LHCN-M2 (cell line): ENCODE measurements around the gene SIM1. TPM values are rescaled to one million over a fixed set of nuclear protein-coding genes. Genes with fewer than 3 reads are reported as not detected.

ENCODE experiments used
- DNase-seq: peaks from one replicate; pipeline ENCODE4 v3.0.0-alpha.2; 2012; ENCODE audit warnings: low read depth
- total RNA-seq: library from RNA; depleted of rRNA; stranded (reverse); fragments of >200 nt; gene quantifications from 2 replicates; pipeline ENCODE4 v1.2.3, GENCODE V29; 2014

SIM1 gene
- total RNA-seq, 1 experiment from 2014 or later = 4.7 TPM

DNA sequence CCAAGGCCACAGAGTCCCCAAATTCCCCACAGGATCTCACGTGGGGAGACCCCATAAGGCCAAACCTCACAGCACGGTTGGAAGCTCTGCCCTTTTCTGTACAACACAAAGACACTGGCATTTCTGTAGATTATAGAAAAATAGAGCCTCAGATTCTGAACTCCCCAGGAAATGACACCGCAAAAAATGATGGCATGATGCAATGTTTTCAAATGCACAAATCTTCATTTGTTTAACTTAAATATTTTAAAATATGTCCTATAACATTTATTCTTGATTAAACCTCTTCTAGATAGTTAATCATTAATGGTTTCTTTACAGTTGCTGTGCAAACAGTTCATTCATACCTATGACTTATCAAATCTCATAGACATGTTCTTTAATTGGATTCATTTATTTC lies 33.8 kb downstream of the SIM1 start:
- no peak for DNase-seq

DNA sequence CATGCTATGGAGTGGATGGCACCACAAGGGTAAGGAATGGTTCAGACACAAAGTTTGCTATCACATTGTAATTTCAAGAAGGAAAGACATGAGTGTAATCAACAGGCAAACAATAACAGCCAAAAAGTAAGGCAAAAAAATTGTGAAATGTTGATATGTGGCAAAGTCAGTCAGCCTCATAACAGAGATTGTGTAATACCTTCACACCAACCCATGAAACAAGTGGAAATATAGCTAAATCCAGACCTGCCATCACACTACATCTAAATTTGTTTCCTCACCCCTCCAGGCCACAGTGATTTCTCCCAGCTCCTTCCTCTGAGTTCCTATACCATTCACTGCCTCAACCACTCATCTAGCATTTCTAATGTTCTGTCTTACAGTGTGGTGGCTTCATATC lies 37.3 kb downstream of the SIM1 start:
- DNase-seq = peak; percentile 12

DNA sequence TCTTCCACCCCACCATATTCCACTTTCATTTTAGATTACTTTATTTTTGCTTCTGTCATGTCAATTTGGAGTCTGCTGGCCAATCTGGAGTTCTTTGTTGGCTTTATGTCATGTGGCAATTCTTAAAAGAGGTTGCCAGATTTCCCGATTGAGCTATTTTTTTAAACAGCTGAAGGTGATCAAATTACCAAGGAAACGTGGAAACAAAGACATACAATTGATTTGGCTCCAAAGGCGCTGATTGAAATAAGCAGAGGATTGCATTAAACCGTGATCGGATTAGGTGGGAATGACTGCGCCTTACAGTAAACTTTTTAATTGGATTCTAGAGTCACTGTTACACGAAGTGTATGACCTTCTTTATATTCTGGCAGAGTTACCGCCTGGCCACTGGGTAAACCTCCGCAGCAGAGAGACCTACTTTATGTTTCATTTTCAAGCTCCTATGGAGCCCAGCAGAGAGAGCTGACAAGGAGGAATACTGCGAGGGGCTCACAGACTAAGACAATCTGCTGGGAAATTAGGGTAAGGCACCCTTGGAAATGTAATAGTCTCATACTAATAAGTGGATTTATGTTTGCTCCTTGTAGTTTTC lies 37.9 kb downstream of the SIM1 start:
- DNase-seq = peak; percentile 74

DNA sequence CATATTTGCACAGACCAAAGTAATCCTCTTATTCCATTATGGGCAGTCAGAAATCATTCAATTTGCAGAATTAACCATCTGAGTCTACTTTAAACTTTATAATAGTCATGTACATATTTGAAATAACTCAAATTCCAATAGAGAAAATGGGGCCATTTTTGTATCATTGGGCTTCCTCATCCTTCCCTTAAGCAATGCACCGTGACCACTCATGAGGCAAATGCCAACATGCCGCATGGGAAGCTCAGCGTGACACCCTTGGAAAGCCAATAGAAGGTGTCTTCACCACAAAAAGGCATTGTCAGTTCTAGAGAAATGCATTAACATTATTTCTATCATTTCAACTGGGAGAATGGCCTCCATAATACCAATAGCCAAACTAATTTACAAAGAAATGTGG lies 38.5 kb downstream of the SIM1 start:
- peak; percentile 19 for DNase-seq

DNA sequence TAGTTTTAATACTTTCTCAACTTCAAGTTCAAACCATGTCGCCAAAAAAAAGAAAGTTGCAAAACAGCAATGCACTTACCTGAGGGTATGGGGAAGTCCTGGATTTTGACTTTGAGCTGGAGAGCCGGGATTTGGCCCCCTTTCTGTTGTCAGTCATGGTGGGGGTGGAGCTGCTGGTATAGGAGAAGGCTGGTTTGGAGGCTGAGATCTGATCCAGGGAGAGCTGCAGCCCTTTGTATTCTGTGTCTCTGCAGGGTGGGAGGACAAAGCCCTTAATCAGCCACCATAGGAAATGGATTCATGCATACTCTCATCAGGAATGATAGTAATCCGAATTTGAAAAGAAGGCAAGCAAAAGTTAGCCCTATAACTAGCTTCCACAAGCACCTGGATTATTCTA lies 44.0 kb downstream of the SIM1 start:
- no peak for DNase-seq

DNA sequence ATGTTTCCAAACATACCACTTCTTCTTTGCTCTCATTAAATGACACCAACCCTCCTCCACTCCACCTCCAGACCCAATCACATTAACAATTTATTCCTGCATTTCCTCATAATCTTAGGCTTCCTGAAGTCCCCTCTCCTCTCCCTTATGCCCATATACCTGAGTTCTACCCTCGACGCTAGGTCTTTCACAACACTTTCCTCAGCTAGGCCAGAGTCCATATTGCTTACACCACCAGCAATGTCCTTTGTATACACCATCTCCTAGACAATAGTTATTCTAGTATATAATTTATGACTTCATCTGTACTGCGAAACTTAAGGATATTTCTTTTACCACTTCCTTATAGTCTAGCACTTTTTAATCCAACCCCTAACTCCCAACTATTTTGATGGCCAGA lies 47.7 kb downstream of the SIM1 start:
- DNase-seq = no peak

DNA sequence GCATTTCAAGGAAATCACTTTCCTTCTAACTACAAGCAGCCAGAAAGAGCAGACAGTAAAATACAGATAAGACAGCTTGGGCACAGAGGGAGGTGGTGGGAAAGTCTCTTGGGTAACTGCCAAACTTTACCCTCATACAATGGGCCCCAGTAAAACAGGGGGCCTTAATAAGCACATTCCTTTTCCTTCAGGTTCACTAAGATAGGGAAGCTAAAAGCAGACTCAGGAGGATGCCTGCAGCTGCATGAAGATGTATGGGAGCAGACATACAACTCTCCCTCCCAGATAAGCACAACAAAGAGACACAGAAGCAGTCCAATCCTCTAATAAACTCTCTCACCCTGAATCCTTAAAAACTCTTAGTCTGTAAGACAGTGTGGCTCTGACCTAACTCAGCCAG lies 49.0 kb downstream of the SIM1 start:
- no peak for DNase-seq

DNA sequence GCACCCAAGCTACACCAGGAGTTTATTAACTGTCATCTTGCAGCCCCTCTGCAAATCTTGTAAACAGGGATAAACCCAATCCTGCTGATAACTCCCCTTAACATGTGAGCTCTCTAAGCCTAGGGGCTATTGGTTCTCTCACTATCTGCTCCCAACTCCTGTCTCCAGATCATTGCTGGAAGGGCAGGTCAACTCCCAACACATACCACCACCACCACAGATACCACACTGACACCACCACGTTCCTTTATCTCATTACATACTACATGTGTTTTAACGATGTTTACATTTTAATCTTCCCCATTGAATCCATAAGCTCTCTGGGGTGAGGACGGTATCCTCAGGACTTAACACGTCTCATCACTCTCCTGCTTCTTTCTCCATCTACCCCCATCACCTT lies 51.8 kb downstream of the SIM1 start:
- DNase-seq = no peak

DNA sequence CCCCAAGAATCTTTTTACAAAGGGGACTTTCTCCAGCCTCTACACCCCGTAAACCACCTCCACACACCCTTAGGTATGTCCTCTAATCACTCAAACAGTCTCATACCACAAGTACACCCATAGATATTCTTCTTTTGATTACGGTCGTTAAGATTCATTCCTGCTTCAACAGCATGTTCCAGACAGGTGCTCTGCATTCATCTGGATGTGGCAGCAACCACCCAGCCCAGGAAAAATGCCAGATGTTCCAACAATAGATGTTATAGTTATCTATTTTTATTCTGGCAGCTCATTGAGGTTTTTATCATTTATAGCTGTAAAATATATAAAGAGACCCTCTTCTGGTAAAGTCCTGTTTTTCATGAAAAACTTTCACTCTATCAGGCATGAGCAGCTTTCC lies 60.7 kb downstream of the SIM1 start:
- DNase-seq = no peak

DNA sequence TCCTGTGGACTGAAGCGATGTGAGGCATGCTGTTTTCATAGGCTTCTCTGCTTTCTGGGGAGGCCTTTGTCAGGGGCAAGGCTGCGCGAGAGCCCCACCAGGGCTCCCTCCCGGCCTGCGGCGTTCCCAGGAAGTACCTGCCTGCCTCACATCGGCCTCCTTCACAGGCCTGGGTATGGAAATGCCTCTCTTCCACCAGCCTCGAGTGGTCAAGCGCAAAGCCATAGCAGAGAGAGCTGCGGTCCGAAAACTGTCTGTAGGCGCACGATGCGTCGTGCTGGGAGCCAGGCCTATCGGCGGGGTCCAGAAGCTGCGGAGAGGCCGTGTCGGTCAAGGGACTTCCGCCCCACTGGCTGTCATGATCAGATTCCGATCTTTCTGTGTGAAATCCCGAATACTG lies 71.2 kb downstream of the SIM1 start:
- DNase-seq = no peak

DNA sequence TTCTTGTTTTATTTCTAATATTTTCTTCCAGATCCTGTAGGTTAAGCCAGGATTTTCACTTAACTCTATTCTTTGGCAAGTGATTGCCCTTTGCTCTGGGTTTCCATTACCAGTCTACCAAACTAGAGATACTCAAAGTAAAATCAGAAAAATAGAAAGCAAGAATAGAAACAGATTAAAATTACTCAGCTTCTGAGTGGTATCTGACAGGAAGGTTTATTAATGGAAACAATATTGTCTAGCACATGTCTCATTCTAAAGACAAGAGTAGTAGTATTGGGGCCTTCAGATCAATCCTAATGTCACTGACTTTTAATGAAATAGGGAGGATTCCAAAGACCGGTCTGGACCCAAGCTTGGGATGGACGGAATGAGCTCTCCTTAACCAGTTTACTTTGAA lies 72.3 kb downstream of the SIM1 start:
- no peak for DNase-seq

DNA sequence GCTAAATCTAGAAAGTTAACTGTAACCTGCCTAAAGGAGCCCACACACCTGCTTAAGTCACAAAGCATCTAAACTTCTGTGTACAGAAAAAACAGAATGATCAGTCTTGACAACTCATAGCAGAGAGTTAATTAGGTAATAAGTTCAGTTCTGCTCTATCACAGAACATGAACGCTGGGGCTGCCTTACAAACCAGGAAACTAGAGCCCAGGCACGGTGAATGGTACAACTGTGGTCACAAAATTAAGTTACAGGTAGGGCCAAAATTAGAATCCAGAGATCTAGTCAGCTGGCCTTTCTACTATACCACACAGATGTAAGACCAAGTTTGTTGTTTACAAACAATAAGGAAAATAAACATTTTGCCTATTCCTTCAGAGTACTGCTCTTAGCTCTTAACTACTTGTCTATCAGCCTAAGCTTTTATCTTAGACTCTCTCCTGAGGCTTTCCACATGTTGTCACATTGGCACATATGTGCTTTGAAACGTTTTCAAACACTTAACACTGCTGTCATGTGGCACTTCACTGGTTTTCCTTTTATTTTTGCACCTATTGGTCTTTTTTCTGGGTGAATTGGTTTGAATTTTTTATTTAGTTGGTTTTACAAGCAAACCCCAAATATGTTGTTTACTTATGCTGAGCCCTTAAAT lies 75.7 kb downstream of the SIM1 start:
- DNase-seq = no peak

DNA sequence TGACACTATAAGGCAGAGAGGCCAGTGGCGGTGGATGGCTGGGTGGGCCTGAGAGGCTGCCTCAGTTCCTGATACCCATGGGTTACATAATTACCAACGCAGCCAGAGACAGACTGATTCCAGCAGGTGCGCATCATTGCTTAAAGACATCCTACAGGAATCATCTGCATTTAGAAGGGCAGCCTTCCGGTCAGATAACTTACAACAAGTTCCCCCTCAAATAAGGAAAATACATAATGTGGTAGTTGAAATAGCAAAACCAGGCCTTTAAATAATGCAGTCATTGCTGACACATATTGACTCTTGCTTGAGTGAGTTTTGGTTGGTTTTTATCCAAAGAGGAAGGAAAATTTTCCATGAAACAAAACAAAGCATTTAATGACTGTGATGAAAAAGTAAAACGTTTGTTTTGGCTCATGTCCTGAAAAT lies 81.9 kb downstream of the SIM1 start:
- peak; percentile 11 for DNase-seq

DNA sequence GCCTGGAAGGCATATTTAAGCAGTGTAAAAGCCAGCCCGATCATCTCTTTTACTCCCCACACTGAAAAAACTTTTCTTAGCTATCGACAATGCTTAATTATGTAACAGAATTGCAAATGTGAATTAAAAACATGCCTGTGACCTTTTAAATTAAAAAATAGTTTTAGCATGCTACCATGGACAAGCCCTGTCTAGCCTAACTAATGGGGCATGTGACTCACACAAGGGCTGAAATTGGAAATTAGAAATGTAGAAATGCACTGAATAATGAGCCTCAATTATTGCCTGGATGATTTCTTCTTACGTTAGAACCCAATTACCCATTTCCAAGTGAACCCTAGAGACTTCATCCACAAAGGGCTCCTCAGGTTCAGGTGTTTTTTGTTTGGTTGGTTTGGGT lies 82.7 kb downstream of the SIM1 start:
- DNase-seq = no peak

DNA sequence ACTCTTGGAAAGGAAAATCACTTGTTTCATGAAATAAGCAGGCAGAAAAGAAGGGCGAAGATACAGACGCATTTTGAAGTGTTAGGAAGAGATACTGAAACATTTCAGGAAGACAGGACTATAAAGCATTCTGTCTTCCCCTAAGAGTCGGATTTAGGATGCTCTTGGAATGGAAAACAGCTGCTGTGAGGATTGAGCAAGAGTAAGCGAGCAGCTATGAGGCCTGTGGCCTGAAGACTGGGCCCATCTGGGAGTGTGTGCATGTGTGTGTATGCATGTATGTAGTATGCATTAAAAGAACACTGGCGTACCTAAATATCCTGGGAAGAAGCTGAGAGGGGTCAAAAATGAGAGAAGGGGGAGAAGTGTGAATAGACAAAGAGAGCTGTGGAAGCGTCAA lies 83.6 kb downstream of the SIM1 start:
- DNase-seq = peak; percentile 58

DNA sequence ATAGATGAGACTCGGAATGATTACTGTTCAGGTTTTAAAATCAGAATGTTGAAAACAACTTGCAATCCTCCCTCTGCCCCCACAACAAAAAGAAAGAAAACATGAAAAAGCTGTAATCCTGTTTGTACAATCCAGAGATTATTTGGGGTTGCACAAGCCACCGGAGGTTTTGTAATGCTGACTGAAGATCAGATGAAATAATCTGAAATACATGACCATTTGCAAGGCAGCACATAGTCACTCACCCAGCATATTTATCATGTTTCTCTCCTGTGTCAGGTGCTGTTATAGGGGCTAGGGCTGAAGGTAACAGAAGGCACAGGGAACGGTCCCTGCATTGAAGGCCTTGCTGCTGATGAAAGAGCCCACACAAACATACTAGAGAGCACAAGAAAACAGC lies 85.3 kb downstream of the SIM1 start:
- DNase-seq = no peak

DNA sequence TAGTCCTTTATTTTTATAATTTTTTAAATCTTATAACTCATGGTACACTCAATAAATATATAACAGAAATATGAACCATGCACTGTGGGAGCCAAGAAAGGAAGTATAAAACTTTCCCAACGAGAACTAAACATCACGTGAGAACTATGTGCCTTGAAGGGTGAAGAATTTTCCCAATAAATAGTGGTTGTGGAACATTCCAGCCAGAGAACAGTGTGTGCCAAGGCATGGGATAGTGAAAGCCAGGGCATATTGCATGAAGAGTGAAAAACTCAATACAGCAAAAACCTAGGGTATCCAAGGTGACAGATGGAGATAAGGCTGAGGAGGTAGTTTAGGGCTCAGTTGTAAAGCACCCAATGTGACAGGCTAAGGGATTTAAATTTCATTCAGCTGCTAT lies 86.1 kb downstream of the SIM1 start:
- peak; percentile 19 for DNase-seq

DNA sequence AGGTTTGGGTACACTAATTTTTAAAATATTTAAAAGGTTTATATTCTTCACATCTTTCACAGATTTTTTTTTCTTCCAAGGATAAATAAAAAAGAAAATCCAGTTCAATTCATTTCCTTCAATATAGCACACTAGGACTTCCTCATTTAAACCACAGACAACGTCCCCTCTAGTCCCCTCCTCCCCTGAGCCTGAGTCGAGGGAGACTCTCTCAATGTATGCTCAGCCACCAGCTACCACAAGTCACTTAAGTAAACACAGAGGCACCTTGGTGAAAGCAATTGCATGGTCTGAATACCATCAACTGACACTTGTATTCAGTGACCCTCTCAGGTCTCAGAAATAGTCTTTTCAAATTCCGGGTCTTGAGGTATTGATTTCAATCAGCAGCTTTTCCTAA lies 88.6 kb downstream of the SIM1 start:
- no peak for DNase-seq

DNA sequence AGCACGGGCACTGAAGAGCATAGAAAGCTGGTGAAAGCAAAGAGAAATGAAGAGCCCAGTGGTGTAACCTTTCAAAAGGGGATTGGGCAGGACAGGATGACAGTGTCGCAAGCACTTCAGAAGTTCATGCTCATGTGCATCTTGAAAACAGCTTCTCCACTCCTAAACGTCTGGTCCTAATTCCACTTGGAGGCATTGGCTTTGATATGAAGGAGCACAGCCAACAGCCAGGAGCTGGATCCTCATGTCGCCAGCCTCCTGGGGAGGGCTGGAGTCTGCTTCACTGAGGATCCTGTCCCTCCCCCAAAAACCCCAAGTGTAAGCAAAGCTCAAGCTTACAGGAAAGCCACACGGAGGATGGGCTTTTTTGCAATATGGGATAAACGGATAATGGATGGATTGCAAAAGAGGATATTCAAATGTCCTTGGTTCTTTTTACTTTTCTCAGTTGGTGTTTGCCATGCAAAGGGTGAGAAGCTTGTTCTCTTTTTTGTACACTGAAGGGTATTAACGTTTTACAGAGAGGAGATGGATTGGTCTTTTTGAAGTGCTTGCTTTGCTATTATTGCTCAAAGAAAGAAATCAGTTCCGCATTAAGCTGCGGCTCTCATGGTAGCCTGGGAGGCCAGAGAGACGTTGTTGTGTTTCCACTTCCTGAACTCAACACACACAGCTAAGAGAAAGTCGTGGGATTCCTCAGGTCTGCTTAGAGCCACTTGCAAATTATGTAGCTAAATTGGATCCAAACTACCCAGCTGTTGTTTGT lies 92.2 kb downstream of the SIM1 start:
- DNase-seq = no peak

DNA sequence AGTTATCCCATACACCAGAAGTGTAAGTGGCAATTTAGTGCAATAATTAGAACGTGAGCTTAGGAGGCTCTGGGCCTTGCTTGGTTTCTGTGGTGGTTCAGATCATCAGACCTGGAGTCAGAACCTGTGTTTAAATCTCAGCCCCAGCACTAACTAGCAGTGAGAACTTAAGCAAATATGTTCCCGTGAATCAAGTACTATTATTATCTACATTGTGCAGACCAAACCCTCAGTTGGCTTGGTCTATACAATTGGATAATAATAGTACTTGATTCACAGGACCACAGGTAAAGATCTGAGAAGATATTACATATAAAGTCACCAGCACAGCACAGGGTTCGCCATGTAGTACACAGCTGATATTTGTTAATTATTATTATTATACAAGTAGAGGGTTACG lies 93.1 kb downstream of the SIM1 start:
- DNase-seq = no peak

DNA sequence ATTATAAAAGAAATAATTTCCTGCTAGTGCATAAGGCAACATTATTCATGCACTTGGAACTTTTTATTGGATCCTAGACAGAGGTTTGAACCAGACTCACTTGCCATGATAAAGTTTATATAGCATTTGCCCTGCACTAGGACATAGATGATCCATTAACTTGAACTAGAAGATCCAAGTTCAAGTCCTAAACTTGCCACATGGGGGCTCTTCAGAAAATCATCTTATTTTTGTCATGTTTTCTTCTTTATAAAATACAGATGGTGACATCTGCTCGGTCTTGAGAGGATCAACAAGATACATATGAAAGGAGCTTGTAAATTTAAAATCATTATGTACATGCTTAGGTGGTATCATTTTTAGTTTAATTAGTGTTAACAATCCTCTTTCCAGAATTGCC lies 94.5 kb downstream of the SIM1 start:
- peak; percentile 25 for DNase-seq

DNA sequence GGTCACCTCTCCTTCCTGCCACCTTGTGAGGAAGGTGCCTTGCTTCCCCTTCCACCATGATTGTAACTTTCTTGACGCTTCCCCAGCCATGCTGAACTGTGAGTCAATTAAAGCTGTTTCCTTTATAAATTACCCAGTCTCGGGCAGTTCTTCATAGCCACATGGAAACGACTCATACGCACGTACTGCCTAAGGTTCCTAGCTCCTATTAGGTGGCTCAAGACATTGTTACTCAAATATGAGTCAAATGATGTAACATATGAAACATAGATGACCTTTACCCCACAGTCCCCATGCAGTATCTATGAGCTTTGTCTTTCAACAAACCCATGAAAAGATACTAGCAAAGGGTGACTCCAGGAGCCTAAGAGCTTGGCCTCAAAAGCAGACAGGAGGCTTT lies 98.3 kb downstream of the SIM1 start:
- peak; percentile 74 for DNase-seq

DNA sequence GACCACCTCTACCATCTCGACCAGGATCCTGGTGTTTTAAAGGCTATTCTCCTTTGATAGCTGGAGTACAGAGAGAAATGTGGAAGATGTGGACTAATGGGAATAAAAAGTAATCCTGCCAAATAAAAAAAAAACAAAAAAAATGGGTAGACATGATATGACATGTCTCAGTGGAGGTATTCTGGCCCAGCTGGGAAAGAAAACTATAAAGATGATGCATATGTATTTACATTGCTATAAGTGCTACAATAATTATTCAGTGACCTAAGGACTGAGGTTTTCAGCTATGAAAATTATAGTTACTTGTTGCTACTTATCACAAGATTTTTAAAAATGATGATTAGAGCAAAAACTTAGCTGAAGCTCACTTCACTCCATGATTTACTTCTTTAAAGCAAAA lies 101.1 kb downstream of the SIM1 start:
- no peak for DNase-seq
